WERI-Rb-1 (cell line): ENCODE results near the gene CDKL2.

Source experiments
- DNase-seq: peaks from one replicate; pipeline ENCODE4 v3.0.0-alpha.2; 2020
- H3K27ac ChIP-seq: fragments of 250-450 bp; sonication (Bioruptor Pico); 2 replicates; pipeline ENCODE4 v1.5.1; 2020; ENCODE audit warnings: mild to moderate bottlenecking, moderate library complexity
- H3K27me3 ChIP-seq: fragments of 250-450 bp; sonication (Bioruptor Pico); 2 replicates; pipeline ENCODE4 v1.5.1; 2021; ENCODE audit warnings: mild to moderate bottlenecking, low read depth, moderate library complexity; ENCODE audit not compliant: insufficient read depth, severe bottlenecking
- H3K36me3 ChIP-seq: fragments of 250-450 bp; sonication (Bioruptor Pico); 2 replicates; pipeline ENCODE4 v1.5.1; 2020; ENCODE audit warnings: mild to moderate bottlenecking, moderate library complexity
- H3K4me3 ChIP-seq: 2 replicates; pipeline ENCODE4 v1.5.1; 2011; ENCODE audit warnings: low read depth, mild to moderate bottlenecking, control low read depth, low read length
- H3K9me3 ChIP-seq: fragments of 250-450 bp; sonication (Bioruptor Pico); 2 replicates; pipeline ENCODE4 v1.5.1; 2021; ENCODE audit warnings: mild to moderate bottlenecking, moderate library complexity; ENCODE audit not compliant: severe bottlenecking
- CTCF ChIP-seq: IDR thresholded peaks from 2 replicates; pipeline ENCODE4 v1.5.1; 2011; ENCODE audit warnings: low read depth, mild to moderate bottlenecking, control low read depth, inconsistent platforms, low read length

The CDKL2 gene

DNA sequence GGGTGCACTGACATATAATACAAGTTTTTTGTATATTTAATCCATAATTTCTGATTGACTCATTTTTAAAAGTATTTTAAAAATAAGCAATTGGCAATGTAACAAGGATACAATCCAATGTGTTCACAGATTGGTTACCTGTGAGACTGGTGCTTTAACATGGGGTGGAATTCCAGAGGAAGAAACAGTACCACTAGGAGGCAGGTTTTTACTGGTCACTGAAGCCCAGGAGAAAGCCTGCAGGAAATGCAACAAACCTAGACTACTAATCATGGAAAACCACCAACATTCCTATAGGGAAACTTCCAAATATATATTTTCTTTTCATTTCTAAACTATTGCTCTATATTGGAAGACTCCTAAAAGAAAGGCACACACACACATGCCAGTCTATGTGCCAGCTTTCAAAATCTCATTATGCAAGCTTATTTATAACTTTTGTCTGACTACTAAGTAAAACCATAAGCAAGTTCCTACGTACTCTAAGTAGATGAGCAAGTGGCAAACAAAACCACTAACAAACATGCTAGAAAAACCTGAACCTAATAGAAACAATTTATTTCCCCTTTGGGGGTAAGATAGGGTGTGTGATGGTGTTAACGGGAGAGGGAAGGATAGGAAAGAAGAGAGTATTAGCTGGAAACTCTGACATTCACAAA lies 23.6 kb upstream of the CDKL2 start:
- H3K27ac ChIP-seq: no peak overlapping the region
- peaks cover 90% of the 10 kb centered on the region for H3K36me3 ChIP-seq
- no peak overlapping the region for H3K4me3 ChIP-seq
- peak; percentile 57 for TF ChIP-seq CTCF
- no peaks in the 10 kb centered on the region for H3K9me3 ChIP-seq
- no peak for DNase-seq
- H3K27me3 ChIP-seq: no peaks in the 10 kb centered on the region

GRCh38 chr4:75644095-75644494 lies 13.8 kb upstream of the CDKL2 start:
- no peak for TF ChIP-seq CTCF
- Histone ChIP-seq H3K27ac (no peak overlapping the region), H3K9me3 (no peaks in the 10 kb centered on the region), H3K27me3 (no peaks in the 10 kb centered on the region), H3K4me3 (no peak overlapping the region), H3K36me3 (peaks cover 58% of the 10 kb centered on the region)
- no peak for DNase-seq

DNA sequence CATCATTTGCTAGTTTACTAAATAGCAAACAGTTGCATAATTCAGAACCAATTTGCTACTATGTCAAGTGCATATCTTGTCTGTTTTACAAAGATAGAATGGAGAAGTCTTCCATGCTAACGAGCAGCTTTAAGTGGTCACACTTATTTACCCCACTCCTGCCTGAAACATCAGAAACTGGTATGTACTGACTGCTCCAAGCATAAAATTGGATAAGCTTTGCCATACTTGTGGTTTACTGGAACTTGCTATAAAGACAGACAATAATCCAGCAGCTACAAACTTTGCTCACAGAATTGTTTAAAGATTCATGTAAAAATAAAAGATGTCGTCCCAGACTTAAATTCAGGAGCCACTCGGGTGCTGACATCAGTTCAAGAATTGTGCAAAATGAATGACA lies 13.3 kb upstream of the CDKL2 start:
- Histone ChIP-seq H3K9me3 (no peaks in the 10 kb centered on the region), H3K36me3 (peaks cover 54% of the 10 kb centered on the region), H3K27ac (no peak overlapping the region), H3K4me3 (no peak overlapping the region), H3K27me3 (no peaks in the 10 kb centered on the region)
- DNase-seq: no peak
- TF ChIP-seq CTCF: no peak

- no peak for TF ChIP-seq CTCF
- Histone ChIP-seq H3K27ac (no peak overlapping the region), H3K36me3 (peaks cover 11% of the 10 kb centered on the region)
These were observed 8.9 kb upstream of the CDKL2 start for GRCh38 chr4:75639124-75639695.

DNA sequence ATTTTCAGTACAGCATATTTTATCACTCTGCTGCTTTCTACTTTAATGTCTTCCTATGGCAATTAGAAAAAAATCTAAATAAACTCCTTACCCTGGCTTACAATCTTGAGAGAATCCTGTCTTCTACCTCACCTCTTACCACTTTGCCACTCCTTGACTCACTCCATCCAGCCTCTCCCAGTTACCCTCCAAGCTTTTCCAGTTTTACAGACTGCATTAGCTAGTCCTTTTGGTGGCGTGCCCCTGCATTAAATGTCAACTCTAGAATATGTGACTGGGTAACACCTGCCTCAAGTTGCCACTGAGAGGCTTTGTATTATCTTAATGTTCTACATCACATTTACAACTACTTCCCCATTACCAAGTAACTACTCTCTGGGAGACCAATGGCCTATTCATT lies 7.5 kb upstream of the CDKL2 start:
- DNase-seq: no peak
- no peak for TF ChIP-seq CTCF

More at GRCh38 chr4:75639124-75639695, 8.9 kb upstream of the CDKL2 start:
- Histone ChIP-seq H3K9me3 (no peaks in the 10 kb centered on the region), H3K27me3 (no peaks in the 10 kb centered on the region), H3K4me3 (no peak overlapping the region)
- no peak for DNase-seq

DNA sequence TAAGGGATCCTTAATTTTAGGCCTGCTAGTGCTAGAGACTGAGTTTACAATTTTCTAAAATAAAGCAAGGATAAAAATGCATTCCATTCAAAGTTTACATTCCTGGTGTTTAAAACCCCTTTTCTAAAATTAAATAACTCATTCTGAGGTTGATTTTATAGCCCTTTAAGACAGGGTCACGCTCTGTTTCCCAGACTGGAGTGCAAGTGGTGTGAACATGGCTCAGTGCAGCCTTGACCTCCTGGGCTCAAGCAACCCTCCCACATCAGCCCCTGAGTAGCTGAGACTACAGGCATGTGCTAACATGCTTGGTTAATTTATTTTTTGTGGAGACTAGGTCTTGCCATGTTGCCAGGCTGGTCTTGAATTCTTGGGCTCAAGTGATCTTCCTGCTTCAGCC lies 6.8 kb upstream of the CDKL2 start:
- no peak for DNase-seq
- no peaks in the 10 kb centered on the region; the same call in 1 of the 2 replicates for H3K36me3 ChIP-seq
- no peak overlapping the region for H3K4me3 ChIP-seq
- no peak for TF ChIP-seq CTCF
- no peaks in the 10 kb centered on the region for H3K27me3 ChIP-seq
- H3K9me3 ChIP-seq: no peaks in the 10 kb centered on the region
- no peak overlapping the region for H3K27ac ChIP-seq

More for the DNA sequence above, 7.5 kb upstream of the CDKL2 start:
- Histone ChIP-seq H3K9me3 (no peaks in the 10 kb centered on the region), H3K27ac (no peak overlapping the region), H3K4me3 (no peak overlapping the region), H3K36me3 (peaks cover 3% of the 10 kb centered on the region), H3K27me3 (no peaks in the 10 kb centered on the region)
